Panc1 (cell line): Measurements from ENCODE around the gene ABCA7. TPM values are rescaled to one million over a fixed set of nuclear protein-coding genes. Genes with fewer than 3 reads are reported as not detected.

Experiments
- ATAC-seq: fragments of 200-7000 bp; cut with Tn5 transposase; 2 replicates; pipeline ENCODE4 v1.9.1; 2020; ENCODE audit warnings: mild to moderate bottlenecking, moderate library complexity
- BruUV-seq: library from RNA; stranded (reverse); fragments of 400-500 nt; replicated peaks from 2 replicates; lab custom pipeline; 2021; lab: Mats Ljungman, UMichigan
- CTCF ChIA-PET: fragments of 300-600 bp; sonication (Branson Sonifier 250); formaldehyde crosslinking; loops from one replicate; lab custom pipeline; 2022; ENCODE audit warnings: antibody characterized with exemption; lab: Charles Lee
- POLR2A ChIA-PET: fragments of 300-600 bp; sonication (Branson Sonifier 250); formaldehyde crosslinking; loops from one replicate; lab custom pipeline; 2022; ENCODE audit warnings: antibody characterized with exemption; lab: Charles Lee
- DNase-seq: peaks from one replicate; pipeline ENCODE4 v3.0.0-alpha.2; 2010; ENCODE audit warnings: low read depth, low spot score
- H3K27ac ChIP-seq: 2 replicates; pipeline ENCODE4 v1.5.1; 2011; ENCODE audit warnings: mild to moderate bottlenecking, low read length, inconsistent platforms
- H3K27me3 ChIP-seq: fragments of 200-500 bp; sonication (Bioruptor generic); 2 replicates; pipeline ENCODE4 v1.6.0; 2014; ENCODE audit warnings: low read length, inconsistent platforms; ENCODE audit not compliant: control insufficient read depth, insufficient read depth
- H3K36me3 ChIP-seq: fragments of 200-500 bp; sonication (Bioruptor generic); 2 replicates; pipeline ENCODE4 v1.5.1; 2014; ENCODE audit warnings: inconsistent platforms, mild to moderate bottlenecking, low read length, moderate library complexity; ENCODE audit not compliant: control insufficient read depth, insufficient read depth
- H3K4me1 ChIP-seq: 2 replicates; pipeline ENCODE4 v1.5.1; 2011; ENCODE audit warnings: inconsistent platforms, mild to moderate bottlenecking, low read length, moderate library complexity; ENCODE audit not compliant: control insufficient read depth, insufficient read depth
- H3K4me3 ChIP-seq, 2 experiments: 2 replicates each; pipeline ENCODE4 v1.5.1; 2011 to 2012; ENCODE audit warnings: low read depth in 2 of 2, low read length in 2 of 2, mild to moderate bottlenecking in 2 of 2, inconsistent platforms in 1 of 2, moderate library complexity in 1 of 2
- H3K9me3 ChIP-seq: fragments of 200-500 bp; sonication (Bioruptor generic); 2 replicates; pipeline ENCODE4 v1.5.1; 2014; ENCODE audit warnings: low read depth, mild to moderate bottlenecking, inconsistent platforms, low read length, moderate library complexity; ENCODE audit not compliant: control insufficient read depth, insufficient read depth
- CTCF ChIP-seq: fragments of 450-650 bp; IDR thresholded peaks from 2 replicates; pipeline ENCODE4 v1.5.1; 2017; ENCODE audit warnings: mild to moderate bottlenecking
- POLR2AphosphoS5 ChIP-seq: IDR thresholded peaks from 2 replicates; pipeline ENCODE4 v1.6.1; 2012; ENCODE audit warnings: mild to moderate bottlenecking, low read depth, low read length, moderate library complexity
- REST ChIP-seq, 2 experiments: IDR thresholded peaks; 2 replicates each; pipeline ENCODE4 v1.6.1; 2011 to 2012; ENCODE audit warnings: low read depth in 2 of 2, control low read depth in 1 of 2, low read length in 1 of 2, mild to moderate bottlenecking in 1 of 2, moderate library complexity in 1 of 2; ENCODE audit not compliant: insufficient read depth in 1 of 2
- SIN3A ChIP-seq: IDR thresholded peaks from 2 replicates; pipeline ENCODE4 v1.6.1; 2012; ENCODE audit warnings: low read depth, mild to moderate bottlenecking, low read length, moderate library complexity, borderline replicate concordance; ENCODE audit not compliant: insufficient read depth
- TCF7L2 ChIP-seq: IDR thresholded peaks from 2 replicates; pipeline ENCODE4 v1.6.1; 2011; ENCODE audit warnings: mild to moderate bottlenecking, low read depth, low read length, inconsistent platforms
- in situ Hi-C: cut with HindIII; loops from 2 replicates; pipeline ENCODE4 v1.10.0; 2016; ENCODE audit warnings: low sequenced_read_pairs, low pct_unique_long_range_greater_than_20kb
- intact Hi-C: fragments of 100-400 bp; cut with micrococcal nuclease; formaldehyde crosslinking; loops from one replicate; pipeline ENCODE4 v1.10.0; 2022; ENCODE audit not compliant: unreplicated experiment
- total RNA-seq: library from RNA; stranded (reverse); gene quantifications from one replicate; pipeline ENCODE4 v1.2.1, GENCODE V29; 2021; ENCODE audit not compliant: unreplicated experiment

Gene ABCA7
- total RNA-seq, 1 experiment from 2014 or later, result 47.5 TPM

- ChIA-PET CTCF (no interaction called here), POLR2A (no interaction called here)
- peak overlapping the region; percentile 83 to 87 for H3K4me3 ChIP-seq
- intact Hi-C loops, result no loop called here
- BruUV-seq, result no TSS peak
- H3K27me3 ChIP-seq, result no peaks in the 10 kb centered on the region
- TF ChIP-seq SIN3A (no peak), CTCF (no peak), POLR2AphosphoS5 (no peak), REST (IDR thresholded peaks at IDR 0.05; ENCODE audit: insufficient read depth in 1 of 2, low read depth in 2 of 2, low read length in 1 of 2) (no peak), TCF7L2 (no peak)
- H3K4me1 ChIP-seq, result peaks cover 24% of the 10 kb centered on the region
- no peaks in the 10 kb centered on the region; the same call in none of the 2 replicates for H3K36me3 ChIP-seq
- H3K9me3 ChIP-seq, result no peaks in the 10 kb centered on the region
- H3K27ac ChIP-seq, result peak overlapping the region; percentile 87
- DNase-seq (no peak), ATAC-seq (no peak)
- in situ Hi-C loops, result no loop called here
Observed at GRCh38 chr19:1094655-1094977, 54.7 kb downstream of the ABCA7 start.

GRCh38 chr19:1094978-1095701, 55.2 kb downstream of the ABCA7 start, which contains the start of gene POLR2E:
TSS of gene POLR2E (minus strand) at chr19:1095375. CDS start at chr19:1095315, 60 bp downstream.
- Histone ChIP-seq H3K27ac (peak within 1 kb of the TSS; percentile 87), H3K36me3 (no peaks in the 10 kb centered on the region; the same call in none of the 2 replicates), H3K4me1 (peaks cover 24% of the 10 kb centered on the region), H3K4me3 (peak within 1 kb of the TSS; percentile 83 to 87), H3K27me3 (no peaks in the 10 kb centered on the region), H3K9me3 (no peaks in the 10 kb centered on the region)
- intact Hi-C loops (no loop called here), in situ Hi-C loops (no loop called here)
- POLR2A ChIA-PET, result no interaction called here
- TF ChIP-seq TCF7L2, result no peak
- peak in 1 of 2 experiments; percentile 62; a peak in 1 of 4 replicates for TF ChIP-seq REST (IDR thresholded peaks at IDR 0.05; ENCODE audit: insufficient read depth in 1 of 2, low read depth in 2 of 2, low read length in 1 of 2)
- no peak for TF ChIP-seq CTCF
- 0 out of 2 replicates have a peak, but pooled peaks have one; percentile 38 for TF ChIP-seq SIN3A
- peak; percentile 62 for TF ChIP-seq POLR2AphosphoS5
- peak; percentile 79 for DNase-seq
- no TSS peak for BruUV-seq
- CTCF ChIA-PET, result no interaction called here
- peak; percentile 93 for ATAC-seq
